Body of pancreas (tissue), 4 donors: ENCODE measurements around the gene REXO2.

Experiments used
- POLR2A ChIP-seq, 3 donors: fragments of 450-650 bp; IDR thresholded peaks; one replicate each; pipeline ENCODE4 v1.6.1; 2016; ENCODE audit warnings: antibody characterized with exemption in 3 of 3, mild to moderate bottlenecking in 2 of 3
- TF ChIP-seq, protein P1 (sequence below), 7 experiments: fragments of 450-650 bp in 4 of 7; fragments of 200-600 bp in 3 of 7; sonication (generic) in 3 of 7; IDR thresholded peaks; one replicate each; pipeline ENCODE4 v1.5.1; 2016 to 2019; ENCODE audit warnings: antibody characterized with exemption in 7 of 7

DNA sequence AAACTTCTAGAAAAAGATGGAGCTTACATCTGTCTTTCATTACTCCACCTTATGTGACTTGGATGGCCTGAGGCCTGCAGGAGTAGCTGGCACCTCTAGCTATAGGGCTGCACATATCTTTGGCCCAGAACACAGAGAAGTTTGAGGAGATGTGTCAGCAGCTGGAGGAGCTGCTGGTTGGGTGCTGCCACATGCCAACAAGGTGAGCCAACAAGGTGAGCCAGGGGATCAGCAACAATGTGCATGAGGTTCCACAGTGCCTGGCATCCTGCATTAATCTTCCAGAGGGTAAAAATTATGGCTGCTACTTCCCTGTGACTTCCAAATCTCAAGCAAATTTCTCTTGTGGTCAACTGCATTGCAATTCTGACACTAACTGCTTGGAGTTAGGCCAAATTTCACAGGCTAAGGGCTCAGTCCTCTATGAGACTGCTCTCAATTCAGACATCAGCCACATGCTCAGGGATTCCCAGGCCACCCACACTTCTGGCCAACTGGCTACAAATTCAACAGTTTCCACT, 22.8 kb upstream of the REXO2 start:
- TF ChIP-seq, protein P1, sequence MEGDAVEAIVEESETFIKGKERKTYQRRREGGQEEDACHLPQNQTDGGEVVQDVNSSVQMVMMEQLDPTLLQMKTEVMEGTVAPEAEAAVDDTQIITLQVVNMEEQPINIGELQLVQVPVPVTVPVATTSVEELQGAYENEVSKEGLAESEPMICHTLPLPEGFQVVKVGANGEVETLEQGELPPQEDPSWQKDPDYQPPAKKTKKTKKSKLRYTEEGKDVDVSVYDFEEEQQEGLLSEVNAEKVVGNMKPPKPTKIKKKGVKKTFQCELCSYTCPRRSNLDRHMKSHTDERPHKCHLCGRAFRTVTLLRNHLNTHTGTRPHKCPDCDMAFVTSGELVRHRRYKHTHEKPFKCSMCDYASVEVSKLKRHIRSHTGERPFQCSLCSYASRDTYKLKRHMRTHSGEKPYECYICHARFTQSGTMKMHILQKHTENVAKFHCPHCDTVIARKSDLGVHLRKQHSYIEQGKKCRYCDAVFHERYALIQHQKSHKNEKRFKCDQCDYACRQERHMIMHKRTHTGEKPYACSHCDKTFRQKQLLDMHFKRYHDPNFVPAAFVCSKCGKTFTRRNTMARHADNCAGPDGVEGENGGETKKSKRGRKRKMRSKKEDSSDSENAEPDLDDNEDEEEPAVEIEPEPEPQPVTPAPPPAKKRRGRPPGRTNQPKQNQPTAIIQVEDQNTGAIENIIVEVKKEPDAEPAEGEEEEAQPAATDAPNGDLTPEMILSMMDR (IDR thresholded peaks at IDR 0.05) = no peak
- TF ChIP-seq POLR2A (IDR thresholded peaks at IDR 0.05) = no peak
